Liver (tissue), 9 donors: ENCODE results near the gene CDK19. TPM values are rescaled to one million over a fixed set of nuclear protein-coding genes. Genes with fewer than 3 reads are reported as not detected.

Experiments
- DNase-seq: peaks from one replicate; pipeline ENCODE4 v3.0.0-alpha.2; 2017; ENCODE audit warnings: low spot score
- H3K27ac ChIP-seq, 2 donors: one replicate each; pipeline ENCODE4 v1.7.0; 2013; ENCODE audit warnings: inconsistent platforms in 2 of 2, low read length in 2 of 2, control low read depth in 1 of 2, low read depth in 1 of 2, mild to moderate bottlenecking in 1 of 2
- H3K27me3 ChIP-seq, 4 donors: one replicate each; pipeline versions ENCODE4 v1.6.1 to v1.7.0; 2013; ENCODE audit warnings: low read length in 3 of 4, inconsistent platforms in 1 of 4, mild to moderate bottlenecking in 1 of 4, moderate library complexity in 1 of 4; ENCODE audit not compliant: control insufficient read depth in 4 of 4, insufficient read depth in 4 of 4
- H3K36me3 ChIP-seq, 4 donors: one replicate each; pipeline versions ENCODE4 v1.6.1 to v1.7.0; 2013; ENCODE audit warnings: low read length in 3 of 4, mild to moderate bottlenecking in 3 of 4, low read depth in 1 of 4, moderate library complexity in 1 of 4; ENCODE audit not compliant: control insufficient read depth in 4 of 4, insufficient read depth in 3 of 4
- H3K4me1 ChIP-seq, 4 donors: one replicate each; pipeline versions ENCODE4 v1.6.1 to v1.7.0; 2013; ENCODE audit warnings: low read length in 3 of 4, mild to moderate bottlenecking in 3 of 4, moderate library complexity in 1 of 4; ENCODE audit not compliant: control insufficient read depth in 4 of 4, insufficient read depth in 4 of 4
- H3K4me3 ChIP-seq, 3 donors: one replicate each; pipeline versions ENCODE4 v1.6.1 to v1.7.0; 2013; ENCODE audit warnings: low read length in 3 of 3, control low read depth in 1 of 3, low read depth in 1 of 3, mild to moderate bottlenecking in 1 of 3
- H3K9ac ChIP-seq, 2 donors: one replicate each; pipeline ENCODE4 v1.7.0; 2013; ENCODE audit warnings: low read length in 2 of 2, mild to moderate bottlenecking in 2 of 2, moderate library complexity in 2 of 2, control low read depth in 1 of 2, low read depth in 1 of 2
- H3K9me3 ChIP-seq, 4 donors: one replicate each; pipeline versions ENCODE4 v1.6.1 to v1.7.0; 2013; ENCODE audit warnings: low read length in 3 of 4; ENCODE audit not compliant: control insufficient read depth in 4 of 4
- ATF3 ChIP-seq: IDR thresholded peaks from 2 replicates; pipeline ENCODE4 v1.6.1; 2016; ENCODE audit warnings: antibody characterized with exemption
- FOXA1 ChIP-seq: IDR thresholded peaks from 2 replicates; pipeline ENCODE4 v1.6.1; 2016; ENCODE audit warnings: antibody characterized with exemption
- FOXA2 ChIP-seq: IDR thresholded peaks from 2 replicates; pipeline ENCODE4 v1.6.1; 2016; ENCODE audit warnings: antibody characterized with exemption
- HNF4A ChIP-seq, 2 donors: conservative IDR thresholded peaks; 2 replicates each; pipeline ENCODE4 v1.6.1; 2016; ENCODE audit warnings: antibody characterized with exemption in 2 of 2, mild to moderate bottlenecking in 2 of 2
- HNF4G ChIP-seq: IDR thresholded peaks from 2 replicates; pipeline ENCODE4 v1.6.1; 2016; ENCODE audit warnings: antibody characterized with exemption
- JUND ChIP-seq, 2 donors: IDR thresholded peaks; 2 replicates each; pipeline ENCODE4 v1.6.1; 2016; ENCODE audit warnings: antibody characterized with exemption in 2 of 2
- NR2F2 ChIP-seq: IDR thresholded peaks from 2 replicates; pipeline ENCODE4 v1.6.1; 2016; ENCODE audit warnings: antibody characterized with exemption
- RAD21 ChIP-seq, 2 donors: IDR thresholded peaks; 2 replicates each; pipeline ENCODE4 v1.6.1; 2016; ENCODE audit warnings: antibody characterized with exemption in 2 of 2, mild to moderate bottlenecking in 2 of 2
- REST ChIP-seq: IDR thresholded peaks from 2 replicates; pipeline ENCODE4 v1.6.1; 2016; ENCODE audit warnings: antibody characterized with exemption, mild to moderate bottlenecking
- RXRA ChIP-seq, 2 donors: IDR thresholded peaks; 2 replicates each; pipeline ENCODE4 v1.6.1; 2017 to 2018; ENCODE audit warnings: antibody characterized with exemption in 2 of 2, mild to moderate bottlenecking in 1 of 2
- TAF1 ChIP-seq: conservative IDR thresholded peaks from 2 replicates; pipeline ENCODE4 v1.6.1; 2016; ENCODE audit warnings: antibody characterized with exemption, mild to moderate bottlenecking
- YY1 ChIP-seq: IDR thresholded peaks from 2 replicates; pipeline ENCODE4 v1.6.1; 2016; ENCODE audit warnings: antibody characterized with exemption, mild to moderate bottlenecking
- ZBTB33 ChIP-seq: IDR thresholded peaks from 2 replicates; pipeline ENCODE4 v1.6.1; 2016; ENCODE audit warnings: antibody characterized with exemption
- WGBS: extraction: QIAGEN DNeasy Blood & Tissue Kit; methylation state at CpG from one replicate; pipeline ENCODE4 v1.1.7; 2013; 5-methylcytosine and 5-hydroxymethylcytosine counted together
- polyA plus RNA-seq, 2 donors: library from polyadenylated mRNA; stranded (reverse) in 1 of 2; unstranded in 1 of 2; fragments of 200-250 nt in 1 of 2; fragments of >200 nt in 1 of 2; fragmentation: Nextera tagmentation in 1 of 2; extraction: Ambion mirVana in 1 of 2; gene quantifications; one replicate each; pipeline versions ENCODE4 v1.2.1 to v1.2.3, GENCODE V29; 2013 to 2015
- total RNA-seq, 2 donors: library from RNA; depleted of rRNA; stranded (reverse); fragments of >200 nt; gene quantifications; one replicate each; pipeline ENCODE4 v1.2.3, GENCODE V29; 2014
- donor health status: healthy.
- donor health status: healthy.
- donor health status: healthy.
- donor health status: healthy.
- donor health status: healthy.

The CDK19 gene
- total and polyA plus RNA-seq, 4 donors = 1.8 to 7.6 (median 3.9) TPM

GRCh38 chr6:110776413-110776812 lies 38.9 kb downstream of the CDK19 start:
- no peak overlapping the region for H3K27ac ChIP-seq
- TF ChIP-seq HNF4G (no peak), FOXA1 (no peak), YY1 (no peak), TAF1 (no peak), FOXA2 (no peak), ATF3 (no peak), NR2F2 (no peak), JUND (IDR thresholded peaks at IDR 0.05) (no peak), HNF4A (conservative IDR thresholded peaks at IDR 0.05) (no peak), RXRA (IDR thresholded peaks at IDR 0.05) (no peak), REST (no peak), RAD21 (IDR thresholded peaks at IDR 0.05) (no peak)
- no peaks in the 10 kb centered on the region for H3K36me3 ChIP-seq
- peaks cover 0 to 3% (median 1%) of the 10 kb centered on the region in 4 donors for H3K4me1 ChIP-seq
- no peaks in the 10 kb centered on the region for H3K9me3 ChIP-seq
- H3K27me3 ChIP-seq = no peaks in the 10 kb centered on the region
- no peak overlapping the region for H3K4me3 ChIP-seq
- DNase-seq = no peak
- H3K9ac ChIP-seq = no peak overlapping the region

GRCh38 chr6:110769923-110770322 lies 45.3 kb downstream of the CDK19 start:
- H3K27me3 ChIP-seq = no peaks in the 10 kb centered on the region
- no peaks in the 10 kb centered on the region for H3K9me3 ChIP-seq
- H3K9ac ChIP-seq = no peak overlapping the region
- no peak for DNase-seq
- no peaks in the 10 kb centered on the region for H3K4me1 ChIP-seq
- H3K36me3 ChIP-seq = no peaks in the 10 kb centered on the region
- H3K27ac ChIP-seq = no peak overlapping the region
- no peak for TF ChIP-seq FOXA2
- no peak for TF ChIP-seq TAF1
- no peak for TF ChIP-seq RXRA (IDR thresholded peaks at IDR 0.05)
- no peak for TF ChIP-seq ZBTB33
- TF ChIP-seq REST = no peak
- H3K4me3 ChIP-seq = no peak overlapping the region
- WGBS = 96% methylated on average over 2 of the region's 2 CpGs
